Fibroblast of gingiva (primary cell): ENCODE data around the gene METTL16.
"Not testable (repeated sequence)": the region's sequence is repeated elsewhere in the genome, so short reads cannot be mapped to it uniquely, and the experiment has no call there.

Experiments used
- DNase-seq: peaks from one replicate; pipeline ENCODE4 v3.0.0-alpha.2; 2011; ENCODE audit warnings: low read depth

METTL16 gene

GRCh38 chr17:2450016-2450650, 61.6 kb downstream of the METTL16 start:
- DNase-seq: no peak

- peak; percentile 67 for DNase-seq
Observed at GRCh38 chr17:2449486-2449885, 62.2 kb downstream of the METTL16 start.

GRCh38 chr17:2447479-2447878, 64.2 kb downstream of the METTL16 start:
- DNase-seq: not testable (repeated sequence)

GRCh38 chr17:2445638-2446037, 66.0 kb downstream of the METTL16 start:
- DNase-seq: no peak

DNA sequence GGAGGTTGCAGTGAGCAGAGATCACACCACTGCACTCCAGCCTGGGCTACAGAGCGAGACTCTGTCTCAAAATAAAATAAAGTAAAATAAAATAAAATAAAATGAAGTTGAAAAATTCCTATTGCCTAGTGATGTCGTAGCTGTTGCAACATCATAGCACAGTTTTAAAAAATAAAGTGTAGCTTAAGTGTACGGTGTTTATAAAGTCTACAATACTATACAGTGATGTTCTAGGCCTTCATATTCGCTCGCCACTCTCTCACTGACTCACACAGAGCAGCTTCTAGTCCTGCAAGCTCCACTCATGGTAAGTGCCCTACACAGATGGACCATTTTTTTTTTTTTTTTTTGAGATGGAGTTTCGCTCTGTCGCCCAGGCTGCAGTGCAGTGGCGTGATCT, 67.3 kb downstream of the METTL16 start:
- no peak for DNase-seq

GRCh38 chr17:2442166-2442565, 69.5 kb downstream of the METTL16 start:
- DNase-seq: no peak

DNA sequence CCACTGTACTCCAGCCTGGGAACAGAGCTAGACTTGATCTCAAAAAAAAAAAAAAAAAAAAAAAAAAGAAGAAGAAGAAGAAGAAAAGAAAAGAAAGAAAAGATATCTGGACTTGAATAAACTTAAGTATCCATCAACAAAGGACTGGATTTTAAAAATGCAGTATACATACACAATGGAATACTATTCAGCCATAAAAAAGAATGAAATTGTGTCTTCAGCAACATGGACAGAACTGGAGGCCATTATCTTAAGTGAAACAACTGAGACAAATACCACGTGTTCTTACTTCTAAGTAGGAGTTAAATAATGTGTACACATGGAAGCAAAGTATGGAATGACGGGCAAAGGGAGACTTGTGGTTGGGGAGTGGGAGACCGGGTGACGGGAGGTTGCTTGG, 70.8 kb downstream of the METTL16 start:
- no peak for DNase-seq

GRCh38 chr17:2439997-2440396, 71.7 kb downstream of the METTL16 start:
- DNase-seq: peak; percentile 86

- peak; percentile 47 for DNase-seq
Observed at GRCh38 chr17:2438823-2439222, 72.9 kb downstream of the METTL16 start.

GRCh38 chr17:2436316-2436905, 75.3 kb downstream of the METTL16 start:
- no peak for DNase-seq

GRCh38 chr17:2435862-2436261, 75.8 kb downstream of the METTL16 start:
- DNase-seq: no peak

DNA sequence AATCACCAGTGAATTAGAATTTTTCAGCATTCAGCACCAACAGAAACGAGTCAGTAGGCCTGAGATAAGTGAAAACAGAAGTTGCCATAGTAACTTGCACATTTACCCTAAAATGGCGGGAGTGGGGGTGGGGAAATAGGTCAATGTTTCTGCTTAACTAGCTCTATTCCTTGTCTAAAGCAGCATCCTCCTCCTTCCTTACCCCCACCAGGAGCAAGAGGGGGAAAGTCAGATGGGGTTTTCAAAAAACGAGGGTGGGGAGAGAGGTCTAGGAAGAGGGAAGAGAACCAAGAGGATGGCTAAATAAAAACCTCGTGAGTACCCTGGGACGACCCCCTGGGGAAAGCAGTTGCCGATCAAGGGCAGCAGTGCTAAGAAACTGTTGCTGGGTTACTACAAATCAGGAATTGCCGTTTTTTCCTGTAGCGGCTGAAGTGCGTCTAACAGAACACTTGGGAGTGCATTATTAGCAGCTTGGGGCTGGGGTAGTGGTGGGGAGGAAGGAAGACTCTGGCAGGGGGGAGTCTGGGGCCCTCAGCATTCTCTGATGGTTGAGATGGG, 76.4 kb downstream of the METTL16 start:
- DNase-seq: peak; percentile 44

GRCh38 chr17:2433696-2434095, 78.0 kb downstream of the METTL16 start:
- no peak for DNase-seq

GRCh38 chr17:2427910-2428309, 83.8 kb downstream of the METTL16 start:
- DNase-seq: no peak

GRCh38 chr17:2427215-2427614, 84.5 kb downstream of the METTL16 start:
- no peak for DNase-seq

- DNase-seq: no peak
Observed at GRCh38 chr17:2423271-2423670, 88.4 kb downstream of the METTL16 start.

- DNase-seq: no peak
Observed at GRCh38 chr17:2421315-2422147, 90.2 kb downstream of the METTL16 start.

DNA sequence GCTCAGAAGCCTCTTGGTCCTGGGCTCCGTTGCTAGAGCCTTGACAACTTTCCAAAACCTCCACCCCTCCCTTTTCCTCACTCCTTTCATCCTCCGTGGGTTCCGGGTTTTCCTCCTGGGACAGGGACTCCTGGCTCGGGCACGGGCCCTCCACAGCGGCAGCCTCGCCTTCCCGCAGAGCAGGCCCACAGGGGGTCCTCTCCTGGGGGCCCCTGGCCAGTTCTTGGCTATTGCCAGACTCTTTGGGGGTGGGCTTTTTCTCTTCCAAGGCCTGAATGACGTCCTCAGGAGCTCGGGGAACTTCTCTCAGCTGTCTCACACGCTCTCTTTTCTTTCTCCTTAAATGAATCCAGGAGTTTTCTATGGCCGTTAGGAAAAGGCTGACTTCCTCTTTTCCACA, 91.5 kb downstream of the METTL16 start:
- no peak for DNase-seq

- peak; percentile 30 for DNase-seq
Observed at GRCh38 chr17:2419486-2419885, 92.2 kb downstream of the METTL16 start.

GRCh38 chr17:2418572-2418971, 93.1 kb downstream of the METTL16 start:
- DNase-seq: peak; percentile 90

- peak; percentile 85 for DNase-seq
Observed at GRCh38 chr17:2416010-2416734, 95.5 kb downstream of the METTL16 start.

DNA sequence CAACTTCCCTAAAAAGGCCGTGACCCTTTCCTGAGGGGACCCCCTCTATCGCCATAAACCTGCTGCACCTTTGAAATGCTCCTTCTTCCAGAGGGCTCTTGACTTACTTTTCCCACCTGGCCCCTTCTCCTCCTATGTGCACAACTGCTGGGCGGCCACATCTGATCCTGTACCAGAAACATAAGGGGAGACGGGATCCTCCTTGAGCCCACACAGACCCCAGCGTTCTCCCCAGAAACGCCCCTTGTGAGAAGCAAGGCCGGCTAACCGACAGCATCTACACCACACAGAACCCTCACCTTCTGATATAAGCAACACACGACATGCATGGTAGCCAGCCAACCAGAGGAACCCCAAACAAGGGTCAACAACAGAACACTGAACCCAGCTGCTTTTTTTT, 96.6 kb downstream of the METTL16 start:
- DNase-seq: no peak
